ENCODE measurements around the gene IGFBP2. TPM values are rescaled to one million over a fixed set of nuclear protein-coding genes. Genes with fewer than 3 reads are reported as not detected.

Gene IGFBP2
- total and polyA plus RNA-seq, 7 donors = 8.2 to 33.2 (median 12.8) TPM

GRCh38 chr2:216657086-216657855, 24.1 kb downstream of the IGFBP2 start:
- WGBS, 3 donors = 70 to 83% (median 75%) methylated on average over 16 of the region's 16 CpGs
- H3K27ac ChIP-seq = no peak overlapping the region
- no peak overlapping the region for H3K4me3 ChIP-seq
- DNase-seq (no peak), ATAC-seq (no peak)
- intact Hi-C loops (cut with DNase I) = no loop called here
- H3K36me3 ChIP-seq (ENCODE audit: insufficient read depth in 1 of 2, low read depth in 1 of 2) = no peaks in the 10 kb centered on the region
- no peaks in the 10 kb centered on the region for H3K27me3 ChIP-seq (ENCODE audit: insufficient read depth in 3 of 3, low read length in 2 of 3)
- no peaks in the 10 kb centered on the region for H3K9me3 ChIP-seq
- TF ChIP-seq, protein P1, sequence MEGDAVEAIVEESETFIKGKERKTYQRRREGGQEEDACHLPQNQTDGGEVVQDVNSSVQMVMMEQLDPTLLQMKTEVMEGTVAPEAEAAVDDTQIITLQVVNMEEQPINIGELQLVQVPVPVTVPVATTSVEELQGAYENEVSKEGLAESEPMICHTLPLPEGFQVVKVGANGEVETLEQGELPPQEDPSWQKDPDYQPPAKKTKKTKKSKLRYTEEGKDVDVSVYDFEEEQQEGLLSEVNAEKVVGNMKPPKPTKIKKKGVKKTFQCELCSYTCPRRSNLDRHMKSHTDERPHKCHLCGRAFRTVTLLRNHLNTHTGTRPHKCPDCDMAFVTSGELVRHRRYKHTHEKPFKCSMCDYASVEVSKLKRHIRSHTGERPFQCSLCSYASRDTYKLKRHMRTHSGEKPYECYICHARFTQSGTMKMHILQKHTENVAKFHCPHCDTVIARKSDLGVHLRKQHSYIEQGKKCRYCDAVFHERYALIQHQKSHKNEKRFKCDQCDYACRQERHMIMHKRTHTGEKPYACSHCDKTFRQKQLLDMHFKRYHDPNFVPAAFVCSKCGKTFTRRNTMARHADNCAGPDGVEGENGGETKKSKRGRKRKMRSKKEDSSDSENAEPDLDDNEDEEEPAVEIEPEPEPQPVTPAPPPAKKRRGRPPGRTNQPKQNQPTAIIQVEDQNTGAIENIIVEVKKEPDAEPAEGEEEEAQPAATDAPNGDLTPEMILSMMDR (IDR thresholded peaks at IDR 0.05) = no peak
- no peaks in the 10 kb centered on the region for H3K4me1 ChIP-seq

DNA sequence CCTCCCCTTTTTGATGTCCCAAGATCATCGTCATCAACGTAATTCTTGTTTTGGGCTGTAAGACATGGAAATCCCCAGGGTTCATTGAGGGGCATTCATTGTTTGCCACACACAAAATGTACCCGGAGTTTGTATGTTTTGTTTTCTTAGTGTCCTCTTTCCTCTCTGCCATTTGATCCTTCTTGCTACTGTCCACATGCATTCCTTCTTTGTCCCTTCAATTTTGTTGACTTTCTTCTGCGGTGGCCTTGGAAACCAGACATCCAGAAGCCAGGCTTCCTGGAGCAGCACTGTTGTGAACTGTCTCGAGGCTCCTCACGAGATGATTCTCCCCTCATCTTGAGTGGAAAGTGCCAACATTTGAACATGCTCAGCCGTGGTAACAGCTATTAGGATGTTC, 24.8 kb downstream of the IGFBP2 start:
- H3K36me3 ChIP-seq (ENCODE audit: insufficient read depth in 1 of 2, low read depth in 1 of 2) = no peaks in the 10 kb centered on the region
- intact Hi-C loops (cut with DNase I) = no loop called here
- H3K27ac ChIP-seq = no peak overlapping the region
- no peaks in the 10 kb centered on the region for H3K4me1 ChIP-seq
- no peaks in the 10 kb centered on the region for H3K9me3 ChIP-seq
- no peak overlapping the region for H3K4me3 ChIP-seq
- no peak for DNase-seq
- WGBS, 3 donors = 63 to 77% (median 67%) methylated on average over 7 of the region's 7 CpGs
- H3K27me3 ChIP-seq (ENCODE audit: insufficient read depth in 3 of 3, low read length in 2 of 3) = no peaks in the 10 kb centered on the region
- ATAC-seq = no peak
- TF ChIP-seq, protein P1 (IDR thresholded peaks at IDR 0.05) = no peak

DNA sequence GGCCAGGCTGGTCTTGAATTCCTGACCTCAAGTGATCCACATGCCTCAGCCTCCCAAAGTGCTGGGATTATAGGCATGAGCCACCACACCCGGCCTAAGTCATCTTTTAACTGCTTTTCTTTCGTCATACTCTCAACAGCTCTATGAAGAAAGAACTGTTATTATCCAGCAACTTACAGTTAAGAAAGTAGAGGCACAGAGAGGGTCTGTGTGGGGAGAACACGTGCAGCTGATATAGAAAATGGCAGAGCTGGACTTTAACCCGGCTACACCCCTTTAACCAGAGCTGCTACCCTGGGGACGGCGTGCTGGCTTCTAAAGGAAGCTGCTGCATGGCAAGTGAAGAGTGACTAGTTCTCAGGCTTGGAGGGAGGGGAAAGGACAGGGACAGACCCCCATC, 25.5 kb downstream of the IGFBP2 start:
- ATAC-seq = no peak
- TF ChIP-seq, protein P1 (IDR thresholded peaks at IDR 0.05) = no peak
- WGBS, 3 donors = 81 to 96% (median 92%) methylated on average over 6 of the region's 6 CpGs
- intact Hi-C loops (cut with DNase I) = no loop called here
- no peak overlapping the region for H3K27ac ChIP-seq
- DNase-seq = no peak
- no peaks in the 10 kb centered on the region for H3K9me3 ChIP-seq
- no peaks in the 10 kb centered on the region for H3K27me3 ChIP-seq (ENCODE audit: insufficient read depth in 3 of 3, low read length in 2 of 3)
- H3K4me3 ChIP-seq = no peak overlapping the region
- H3K36me3 ChIP-seq (ENCODE audit: insufficient read depth in 1 of 2, low read depth in 1 of 2) = no peaks in the 10 kb centered on the region
- no peaks in the 10 kb centered on the region for H3K4me1 ChIP-seq

DNA sequence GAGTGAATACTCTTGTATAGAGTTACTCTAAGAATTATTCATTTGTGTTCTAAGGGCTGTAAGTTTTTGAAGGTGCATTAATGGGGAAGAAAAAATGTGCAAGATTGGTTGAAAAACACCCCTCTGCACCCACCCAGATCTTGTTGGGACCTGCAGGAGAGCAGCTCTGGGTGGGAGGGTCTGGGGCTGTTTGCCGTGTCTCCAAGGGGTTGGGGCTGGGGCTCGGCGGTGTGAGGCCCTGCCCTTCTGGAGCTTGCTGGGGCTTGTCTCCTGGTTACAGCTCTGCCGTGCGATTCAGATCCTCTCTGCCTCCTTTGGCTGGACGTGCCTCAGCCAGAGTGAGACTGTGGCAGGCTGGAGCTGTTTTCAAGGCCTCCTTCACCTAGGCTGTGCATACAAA, 26.1 kb downstream of the IGFBP2 start:
- Histone ChIP-seq H3K27ac (no peak overlapping the region), H3K36me3 (ENCODE audit: insufficient read depth in 1 of 2, low read depth in 1 of 2) (no peaks in the 10 kb centered on the region), H3K27me3 (ENCODE audit: insufficient read depth in 3 of 3, low read length in 2 of 3) (no peaks in the 10 kb centered on the region), H3K4me3 (no peak overlapping the region), H3K9me3 (no peaks in the 10 kb centered on the region), H3K4me1 (no peaks in the 10 kb centered on the region)
- TF ChIP-seq, protein P1 (IDR thresholded peaks at IDR 0.05) = no peak
- intact Hi-C loops (cut with DNase I) = no loop called here
- DNase-seq (no peak), ATAC-seq (no peak)
- WGBS, 3 donors = 82 to 88% (median 84%) methylated on average over 6 of the region's 6 CpGs

GRCh38 chr2:216660496-216660895, 27.3 kb downstream of the IGFBP2 start:
- TF ChIP-seq, protein P1 (IDR thresholded peaks at IDR 0.05) = no peak
- no peaks in the 10 kb centered on the region for H3K9me3 ChIP-seq
- no peaks in the 10 kb centered on the region for H3K27me3 ChIP-seq (ENCODE audit: insufficient read depth in 3 of 3, low read length in 2 of 3)
- H3K4me3 ChIP-seq = no peak overlapping the region
- intact Hi-C loops (cut with DNase I) = loop anchor here in 1 of 2 donors (10.0 kb wide), 1 partner anchor 626 kb away; no protein-coding TSS in a partner anchor
- H3K36me3 ChIP-seq (ENCODE audit: insufficient read depth in 1 of 2, low read depth in 1 of 2) = no peaks in the 10 kb centered on the region
- WGBS, 3 donors = 93 to 98% (median 95%) methylated on average over 10 of the region's 10 CpGs
- ATAC-seq = no peak
- no peak overlapping the region for H3K27ac ChIP-seq
- H3K4me1 ChIP-seq = no peaks in the 10 kb centered on the region
- DNase-seq = no peak

Measured in psoas muscle (tissue), 8 donors.